SK-N-MC (cell line): ENCODE results near the gene RBM39.

Source experiments
- EZH2 ChIP-seq: fragments of 200-600 bp; sonication (generic); IDR thresholded peaks from one replicate; pipeline ENCODE4 v1.6.1; 2017; ENCODE audit warnings: antibody characterized with exemption
- FOXP2 ChIP-seq: optimal IDR thresholded peaks from 2 replicates; pipeline ENCODE3; 2011; ENCODE audit warnings: mild to moderate bottlenecking, moderate library complexity; ENCODE audit not compliant: insufficient read depth; ENCODE audit errors: extremely low read length, control extremely low read depth
- POLR2AphosphoS5 ChIP-seq: IDR thresholded peaks from 2 replicates; pipeline ENCODE4 v1.6.1; 2012; ENCODE audit warnings: mild to moderate bottlenecking, low read depth, low read length, borderline replicate concordance

- TF ChIP-seq EZH2 (no peak), POLR2AphosphoS5 (peak; percentile 93), FOXP2 (peak; percentile 98)
These were observed at the start of gene RBM39 for GRCh38 chr20:35741892-35742740.
